ENCODE measurements around the gene SREBF1. TPM values are rescaled to one million over a fixed set of nuclear protein-coding genes. Genes with fewer than 3 reads are reported as not detected.

SREBF1 gene
- total and polyA plus RNA-seq, 8 donors: 13.1 to 207 (median 80.3) TPM

DNA sequence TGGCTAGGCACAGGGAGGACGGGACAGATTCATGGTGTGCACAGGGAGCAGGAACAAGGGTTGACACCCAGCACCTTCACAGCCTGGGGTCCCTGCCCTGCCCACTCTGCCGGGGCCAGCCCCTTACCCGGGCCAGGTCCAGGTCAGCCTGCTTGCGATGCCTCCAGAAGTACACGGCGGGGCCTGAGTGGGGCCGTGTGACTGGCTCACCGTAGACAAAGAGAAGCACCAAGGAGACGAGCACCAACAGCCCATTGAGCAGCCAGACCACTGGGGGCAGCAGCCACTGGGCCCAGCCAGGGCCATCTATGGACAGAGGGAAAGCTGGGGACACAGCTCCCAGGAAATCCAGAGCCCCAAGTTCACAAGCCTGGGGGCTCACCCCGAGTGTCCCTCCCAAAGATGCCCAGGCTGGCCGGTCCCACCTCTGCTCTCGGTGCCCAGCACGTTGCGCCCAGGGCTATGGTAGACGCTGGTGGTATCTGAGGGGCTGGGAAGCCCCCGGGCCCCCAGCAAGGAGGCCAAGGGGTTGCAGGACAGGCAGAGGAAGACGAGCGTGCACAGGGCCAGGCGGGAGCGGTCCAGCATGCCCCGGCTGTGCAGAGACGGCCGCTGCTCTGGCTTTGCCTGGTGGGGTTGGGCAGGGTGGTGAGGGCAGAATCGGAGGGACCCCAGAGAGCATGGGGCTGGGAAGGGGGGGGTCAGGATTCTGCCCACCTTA is 19.8 kb downstream of the SREBF1 start:
- peaks cover 40 to 82% (median 63%) of the 10 kb centered on the region in 4 donors for H3K4me1 ChIP-seq
- peak overlapping the region in 2 of 5 donors; percentile 27 to 54 for H3K27ac ChIP-seq
- no peaks in the 10 kb centered on the region for H3K9me3 ChIP-seq
- H3K4me3 ChIP-seq: no peak overlapping the region
- H3K27me3 ChIP-seq: no peaks in the 10 kb centered on the region
- H3K36me3 ChIP-seq: peaks cover 66 to 80% (median 77%) of the 10 kb centered on the region in 4 donors
- intact Hi-C loops (cut with DNase I; ENCODE audit: low total_unique reads): no loop called here
- TF ChIP-seq, protein P1, sequence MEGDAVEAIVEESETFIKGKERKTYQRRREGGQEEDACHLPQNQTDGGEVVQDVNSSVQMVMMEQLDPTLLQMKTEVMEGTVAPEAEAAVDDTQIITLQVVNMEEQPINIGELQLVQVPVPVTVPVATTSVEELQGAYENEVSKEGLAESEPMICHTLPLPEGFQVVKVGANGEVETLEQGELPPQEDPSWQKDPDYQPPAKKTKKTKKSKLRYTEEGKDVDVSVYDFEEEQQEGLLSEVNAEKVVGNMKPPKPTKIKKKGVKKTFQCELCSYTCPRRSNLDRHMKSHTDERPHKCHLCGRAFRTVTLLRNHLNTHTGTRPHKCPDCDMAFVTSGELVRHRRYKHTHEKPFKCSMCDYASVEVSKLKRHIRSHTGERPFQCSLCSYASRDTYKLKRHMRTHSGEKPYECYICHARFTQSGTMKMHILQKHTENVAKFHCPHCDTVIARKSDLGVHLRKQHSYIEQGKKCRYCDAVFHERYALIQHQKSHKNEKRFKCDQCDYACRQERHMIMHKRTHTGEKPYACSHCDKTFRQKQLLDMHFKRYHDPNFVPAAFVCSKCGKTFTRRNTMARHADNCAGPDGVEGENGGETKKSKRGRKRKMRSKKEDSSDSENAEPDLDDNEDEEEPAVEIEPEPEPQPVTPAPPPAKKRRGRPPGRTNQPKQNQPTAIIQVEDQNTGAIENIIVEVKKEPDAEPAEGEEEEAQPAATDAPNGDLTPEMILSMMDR (IDR thresholded peaks at IDR 0.05): no peak
- no peak for TF ChIP-seq POLR2A (IDR thresholded peaks at IDR 0.05)
- no peak for TF ChIP-seq POLR2AphosphoS5 (IDR thresholded peaks at IDR 0.05)
- no peak for TF ChIP-seq EP300 (IDR thresholded peaks at IDR 0.05)
- 88 to 93% (median 90%) methylated on average over 15 to 24 of the region's 24 CpGs for WGBS, 5 donors
- no peak for DNase-seq

DNA sequence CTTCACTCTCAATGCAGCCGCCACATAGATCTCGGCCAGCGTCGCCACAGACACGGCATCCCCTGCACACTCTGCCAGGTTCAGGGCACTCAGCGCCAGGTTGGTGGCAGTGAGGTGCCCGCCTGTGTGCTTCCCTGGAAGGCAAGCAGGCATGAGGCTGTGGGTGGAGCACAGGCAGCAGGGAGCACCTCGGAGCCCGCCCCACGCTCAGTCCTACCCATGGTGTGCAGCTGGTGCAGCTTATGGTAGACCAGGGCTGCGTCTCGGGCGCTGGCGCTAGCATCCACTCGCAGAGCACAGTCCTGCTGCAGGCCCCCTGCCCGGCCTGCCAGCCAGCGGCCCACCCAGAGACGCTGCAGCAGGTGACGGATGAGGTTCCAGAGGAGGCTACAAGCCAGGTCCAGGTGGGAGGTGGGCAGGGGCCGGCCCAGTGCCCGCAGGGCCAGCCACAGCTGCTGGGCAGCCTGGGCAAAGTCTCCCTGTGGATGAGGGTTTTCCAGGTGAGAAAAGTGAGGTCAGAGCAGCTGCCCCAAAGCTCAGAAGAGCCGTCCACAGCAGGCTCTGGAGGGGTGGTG is 20.5 kb downstream of the SREBF1 start:
- intact Hi-C loops (cut with DNase I; ENCODE audit: low total_unique reads): no loop called here
- WGBS, 5 donors: 81 to 93% (median 92%) methylated on average over 9 to 22 of the region's 22 CpGs
- DNase-seq: no peak

DNA sequence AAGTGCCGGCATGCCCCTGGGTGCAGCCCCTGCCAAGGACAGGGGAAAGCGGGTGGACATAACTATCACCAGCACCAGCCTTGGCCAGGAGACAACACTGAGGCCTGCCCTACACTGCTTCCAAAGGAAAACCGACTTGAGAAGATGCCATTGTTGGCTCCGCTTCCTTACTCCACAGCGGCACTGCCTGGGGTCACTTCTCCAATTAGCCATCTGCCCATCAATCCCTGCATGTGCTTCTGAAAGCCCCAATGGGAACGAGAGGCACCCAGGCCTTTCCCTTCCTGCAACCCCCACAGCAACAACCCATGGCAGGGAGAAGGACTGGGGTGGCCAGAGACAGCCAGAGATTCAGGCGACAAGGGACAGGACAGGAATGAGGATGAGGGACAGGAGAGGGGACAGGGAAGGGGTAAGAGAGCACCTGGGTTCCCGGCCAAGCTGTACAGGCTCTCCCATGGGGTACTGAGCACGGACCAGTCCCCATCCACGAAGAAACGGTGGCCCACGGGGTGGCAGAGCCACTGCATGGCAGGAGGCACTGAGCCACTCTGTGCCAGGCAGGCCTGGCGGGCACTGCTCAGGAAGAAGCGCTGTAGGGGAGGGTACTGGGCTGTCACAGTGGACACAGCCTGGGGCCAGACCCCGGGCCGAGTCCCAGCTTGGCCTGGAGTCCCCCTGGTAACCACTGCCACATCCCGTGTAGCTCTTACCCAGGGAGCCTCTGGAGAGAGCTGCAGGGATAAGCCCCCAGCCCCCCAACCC is 21.2 kb downstream of the SREBF1 start:
- Histone ChIP-seq H3K4me1 (peaks cover 39 to 82% (median 63%) of the 10 kb centered on the region in 4 donors), H3K36me3 (peaks cover 66 to 90% (median 79%) of the 10 kb centered on the region in 4 donors), H3K27ac (peak overlapping the region in 2 of 5 donors; percentile 24 to 42), H3K9me3 (no peaks in the 10 kb centered on the region), H3K4me3 (no peak overlapping the region), H3K27me3 (no peaks in the 10 kb centered on the region)
- DNase-seq: no peak
- no peak for TF ChIP-seq EP300 (IDR thresholded peaks at IDR 0.05)
- TF ChIP-seq POLR2AphosphoS5 (IDR thresholded peaks at IDR 0.05): no peak
- no peak for TF ChIP-seq POLR2A (IDR thresholded peaks at IDR 0.05)
- TF ChIP-seq, protein P1 (IDR thresholded peaks at IDR 0.05): no peak
- WGBS, 5 donors: 75 to 84% (median 83%) methylated on average over 11 to 17 of the region's 17 CpGs
- intact Hi-C loops (cut with DNase I; ENCODE audit: low total_unique reads): no loop called here

More for the DNA sequence above, 20.5 kb downstream of the SREBF1 start:
- peak overlapping the region in 1 of 5 donors; percentile 42 for H3K27ac ChIP-seq
- TF ChIP-seq POLR2A (IDR thresholded peaks at IDR 0.05) (no peak), EP300 (IDR thresholded peaks at IDR 0.05) (no peak), POLR2AphosphoS5 (IDR thresholded peaks at IDR 0.05) (no peak)
- TF ChIP-seq, protein P1 (IDR thresholded peaks at IDR 0.05): no peak
- H3K36me3 ChIP-seq: peaks cover 66 to 85% (median 77%) of the 10 kb centered on the region in 4 donors
- H3K4me1 ChIP-seq: peaks cover 40 to 82% (median 63%) of the 10 kb centered on the region in 4 donors
- no peaks in the 10 kb centered on the region for H3K9me3 ChIP-seq
- H3K27me3 ChIP-seq: no peaks in the 10 kb centered on the region
- H3K4me3 ChIP-seq: no peak overlapping the region

DNA sequence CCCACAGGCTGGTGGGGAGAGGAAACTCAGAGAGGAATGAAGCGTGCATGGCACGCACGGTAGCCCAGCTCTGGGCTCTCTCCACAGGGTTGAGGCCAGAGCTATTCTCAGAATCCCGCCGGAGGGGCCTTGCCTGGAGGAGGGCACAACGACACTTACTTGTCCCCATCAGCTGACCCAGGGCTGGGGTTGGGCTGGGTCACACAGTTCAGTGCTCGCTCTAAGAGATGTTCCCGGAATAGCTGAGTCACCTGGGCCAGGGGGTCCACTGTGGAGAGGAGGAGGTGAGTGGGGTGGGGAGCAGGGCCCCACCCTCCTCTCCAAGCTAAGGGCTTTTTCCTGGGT is 21.8 kb downstream of the SREBF1 start:
- DNase-seq: no peak
- Histone ChIP-seq H3K4me1 (peaks cover 39 to 82% (median 60%) of the 10 kb centered on the region in 4 donors), H3K9me3 (no peaks in the 10 kb centered on the region), H3K27ac (peak overlapping the region in 1 of 5 donors; percentile 24), H3K4me3 (no peak overlapping the region), H3K36me3 (peaks cover 66 to 92% (median 79%) of the 10 kb centered on the region in 4 donors), H3K27me3 (no peaks in the 10 kb centered on the region)
- TF ChIP-seq EP300 (IDR thresholded peaks at IDR 0.05): no peak
- TF ChIP-seq, protein P1 (IDR thresholded peaks at IDR 0.05): no peak
- TF ChIP-seq POLR2A (IDR thresholded peaks at IDR 0.05): no peak
- TF ChIP-seq POLR2AphosphoS5 (IDR thresholded peaks at IDR 0.05): no peak
- 67 to 83% (median 79%) methylated on average over 6 to 8 of the region's 8 CpGs for WGBS, 5 donors
- intact Hi-C loops (cut with DNase I; ENCODE audit: low total_unique reads): no loop called here

Data from stomach (tissue), 9 donors.